ENCODE data around the gene PDE6B.
"Not testable (repeated sequence)": the region's sequence is repeated elsewhere in the genome, so short reads cannot be mapped to it uniquely, and the experiment has no call there.

Gene PDE6B

DNA sequence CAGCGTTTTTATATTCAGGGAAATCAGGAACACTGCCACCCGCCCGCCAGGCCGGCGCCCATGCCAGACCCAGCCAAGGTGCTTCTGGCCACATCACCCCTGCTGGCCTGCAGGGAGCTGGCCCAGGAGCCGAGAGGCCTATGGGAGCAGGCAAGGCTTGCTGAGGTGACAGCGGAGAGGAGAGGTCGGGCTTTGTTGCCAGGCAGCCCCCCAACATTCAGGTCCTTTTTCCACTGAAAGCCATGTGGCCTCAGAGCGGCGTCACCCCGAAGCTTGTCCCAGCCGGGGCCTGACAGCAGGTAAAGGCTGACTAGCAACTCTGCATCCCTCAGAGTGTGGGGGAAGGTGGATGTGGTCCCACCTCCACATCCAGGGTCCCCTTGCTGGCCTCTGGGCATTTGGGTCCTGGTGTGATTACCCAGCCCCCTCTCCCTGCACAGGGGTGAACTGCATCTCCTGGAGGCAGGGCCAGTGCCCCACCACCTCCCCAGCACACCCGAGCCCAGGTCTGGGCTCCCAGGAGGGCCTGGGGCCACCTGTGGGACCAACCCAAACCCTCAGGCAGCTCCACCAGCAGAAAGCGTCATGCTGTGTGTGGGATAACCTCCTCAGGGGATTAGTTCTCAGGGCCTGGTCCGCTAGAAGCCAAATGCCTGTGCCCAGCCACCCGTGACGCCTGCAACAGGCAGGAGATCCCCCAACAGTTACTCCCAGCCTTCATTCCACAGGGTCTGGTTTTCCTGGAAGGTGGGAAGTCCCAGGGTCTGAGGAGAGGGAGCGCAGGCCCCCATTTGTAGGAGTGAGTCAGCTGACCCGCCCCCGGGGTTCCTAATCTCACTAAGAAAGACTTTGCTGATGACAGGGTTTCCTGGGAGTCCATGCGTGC lies at the start of gene PDE6B:
PDE6B (plus strand) TSS at position 869 of the 886 bp plus-strand sequence. CDS start 54 bp downstream, outside the sequence.
- no peak for DNase-seq

DNA sequence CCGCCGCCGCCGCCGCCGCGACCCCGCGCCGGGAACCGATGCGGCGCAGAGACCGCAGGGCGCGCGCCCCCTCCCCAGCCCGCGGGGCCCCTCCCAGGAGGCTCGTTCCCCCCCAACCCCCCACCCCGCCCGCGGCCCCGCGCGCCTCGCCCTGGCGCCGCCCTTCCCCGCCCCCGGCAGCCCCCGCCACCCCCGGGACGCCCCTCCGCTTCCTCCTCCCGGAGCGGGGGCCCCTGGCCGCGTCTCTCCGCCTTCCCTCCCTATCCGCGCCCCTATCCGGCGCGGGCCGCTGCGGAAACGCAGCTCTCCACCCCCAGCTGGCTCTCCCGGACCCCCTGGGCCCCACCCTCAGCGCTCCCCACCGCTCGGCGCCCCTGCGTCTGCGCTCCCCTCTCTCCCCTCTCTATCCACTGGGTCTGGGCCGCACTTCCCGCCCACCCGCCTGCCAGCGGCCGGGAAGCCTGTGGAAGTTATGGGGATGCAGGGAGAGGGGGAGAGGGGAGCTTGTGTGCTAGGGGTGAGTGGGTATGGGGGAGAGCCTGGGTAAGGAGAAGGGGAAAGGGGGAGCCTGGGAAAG lies 49.0 kb upstream of the PDE6B start, which contains the start of gene TMEM271:
TMEM271 (minus strand) TSS at position 51 of the 577 bp plus-strand sequence. CDS start 233 bp downstream, outside the sequence.
- no peak for DNase-seq

DNA sequence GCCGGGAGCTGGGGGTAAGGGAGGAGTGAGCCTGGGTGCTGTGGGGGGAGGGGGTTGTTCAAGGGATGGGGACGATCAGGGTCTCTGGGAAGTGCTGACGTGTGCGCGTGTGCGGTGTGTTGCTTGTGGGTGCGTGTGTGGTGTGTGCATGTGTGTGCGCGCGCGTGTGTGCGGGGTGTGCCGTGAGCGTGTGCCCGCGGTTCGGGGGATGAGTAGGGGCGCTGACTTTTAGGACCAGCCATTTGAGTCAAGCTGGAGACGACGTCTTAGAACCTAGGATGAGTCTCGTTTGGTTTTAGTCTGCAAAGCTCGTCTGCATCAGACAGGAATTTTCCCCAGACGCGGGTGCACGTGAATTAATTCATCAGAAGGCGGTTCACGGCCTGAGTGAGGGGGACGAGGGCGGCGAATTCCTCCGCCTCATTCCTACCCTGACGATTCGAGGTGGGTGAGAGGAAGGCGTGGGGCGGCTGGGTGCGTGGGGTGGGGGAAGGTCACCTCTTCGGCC lies 48.3 kb upstream of the PDE6B start:
- no peak for DNase-seq

- no peak for DNase-seq
Observed at GRCh38 chr4:577499-578450, 47.6 kb upstream of the PDE6B start.

DNA sequence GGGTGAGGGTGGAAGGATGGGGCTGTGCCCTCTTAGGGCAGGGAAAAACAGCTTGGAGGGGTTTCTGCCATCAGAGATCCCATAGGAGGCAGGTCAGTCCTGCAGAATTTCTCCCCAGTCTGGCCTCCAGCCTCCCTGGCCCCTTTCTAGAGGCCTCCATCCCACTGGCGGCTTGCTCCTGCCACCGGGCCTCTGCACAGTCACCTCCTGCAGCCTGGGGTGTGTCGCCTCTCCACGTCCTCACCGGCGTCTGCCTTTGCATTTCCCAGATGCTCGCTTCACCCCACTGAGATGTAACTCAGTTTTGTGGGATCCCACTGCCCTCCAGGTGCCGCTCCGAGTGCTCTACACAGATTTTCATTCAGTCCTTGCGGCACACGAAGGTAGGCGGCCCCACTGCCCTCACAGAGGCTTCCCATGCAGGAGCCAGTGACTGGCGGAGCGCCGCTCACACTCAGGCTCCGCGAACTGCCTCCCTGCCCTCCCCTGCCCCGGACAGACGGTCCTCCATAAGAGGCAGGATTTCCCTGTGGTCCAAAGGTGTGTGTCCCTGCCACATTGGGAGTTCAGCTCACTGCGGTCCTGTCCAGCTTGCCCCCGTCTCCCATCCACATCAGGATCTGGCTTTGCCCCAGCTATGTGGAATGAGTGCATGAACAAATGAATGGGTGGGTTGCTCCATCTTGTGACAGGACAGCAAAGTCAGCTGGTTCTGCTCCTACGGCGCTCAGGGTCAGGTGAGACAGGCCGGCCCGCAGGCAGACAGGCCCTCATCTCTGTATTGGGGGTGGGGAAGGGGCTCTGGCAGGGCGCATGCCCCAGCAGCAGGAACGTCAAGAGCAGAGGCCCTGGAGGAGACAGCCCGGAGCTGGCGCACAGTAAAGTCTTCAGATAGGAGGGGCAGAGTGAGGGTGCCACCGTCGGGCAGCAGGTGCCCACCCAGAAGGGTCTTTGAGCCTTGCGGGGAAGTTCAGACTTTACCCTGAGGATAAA lies 46.6 kb upstream of the PDE6B start:
- DNase-seq: no peak

GRCh38 chr4:579543-580175 lies 45.7 kb upstream of the PDE6B start:
- no peak for DNase-seq

DNA sequence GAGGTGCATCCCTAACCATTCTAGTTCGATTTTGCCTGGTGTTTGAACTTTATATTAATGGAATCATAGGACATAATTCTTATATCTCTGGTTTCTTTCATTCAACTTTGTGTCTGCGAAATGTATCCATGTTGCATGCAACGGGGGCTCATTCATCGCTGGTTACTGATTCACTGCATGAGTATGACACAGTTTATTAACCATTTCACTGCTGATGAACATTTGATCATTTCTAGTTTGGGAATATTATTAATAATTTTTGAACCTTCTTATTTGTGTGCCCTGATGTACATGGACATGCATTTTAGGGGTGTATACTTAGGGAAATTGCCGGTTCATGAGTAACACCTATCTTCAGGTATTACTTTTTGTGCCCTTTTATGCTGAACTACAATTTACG lies 44.2 kb upstream of the PDE6B start:
- DNase-seq: no peak

- DNase-seq: no peak
Observed at GRCh38 chr4:581753-582361, 43.5 kb upstream of the PDE6B start.

GRCh38 chr4:583820-584219 lies 41.6 kb upstream of the PDE6B start:
- no peak for DNase-seq

DNA sequence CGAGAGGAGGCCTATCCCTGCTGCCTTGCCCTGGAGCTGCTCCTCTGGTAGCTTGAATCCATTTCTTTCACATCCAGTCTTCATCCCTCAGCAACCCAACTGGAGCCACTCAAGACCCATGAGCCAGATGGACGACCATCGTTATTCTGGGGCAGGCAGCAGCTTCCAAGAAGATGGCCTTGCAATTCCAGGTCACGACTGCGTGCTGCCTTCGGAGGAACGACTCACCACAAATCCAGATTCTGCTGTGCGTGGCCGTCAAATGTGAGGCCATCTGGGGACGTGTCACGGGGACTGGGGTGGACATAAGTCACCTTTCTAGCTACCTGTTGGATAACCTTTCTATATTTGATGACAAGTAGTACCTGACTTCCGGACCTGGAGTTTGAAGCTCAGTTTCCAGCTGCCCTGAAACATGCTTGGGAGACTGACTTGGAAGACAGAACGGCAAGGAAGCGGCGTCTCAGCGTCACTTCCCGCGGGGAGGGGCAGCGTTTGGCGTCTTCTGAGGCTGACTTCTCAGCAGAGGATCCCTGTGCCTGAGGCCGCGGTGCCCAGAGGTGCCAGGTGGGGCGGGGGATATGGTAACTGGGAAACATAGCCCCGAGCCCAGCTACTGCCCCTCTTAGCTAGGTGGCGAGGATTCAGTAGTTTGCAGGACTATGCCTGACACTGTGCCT lies 37.6 kb upstream of the PDE6B start:
- no peak for DNase-seq

- DNase-seq: no peak
Observed at GRCh38 chr4:588351-588849, 37.0 kb upstream of the PDE6B start.

GRCh38 chr4:589219-589963 lies 36.0 kb upstream of the PDE6B start:
- no peak for DNase-seq

DNA sequence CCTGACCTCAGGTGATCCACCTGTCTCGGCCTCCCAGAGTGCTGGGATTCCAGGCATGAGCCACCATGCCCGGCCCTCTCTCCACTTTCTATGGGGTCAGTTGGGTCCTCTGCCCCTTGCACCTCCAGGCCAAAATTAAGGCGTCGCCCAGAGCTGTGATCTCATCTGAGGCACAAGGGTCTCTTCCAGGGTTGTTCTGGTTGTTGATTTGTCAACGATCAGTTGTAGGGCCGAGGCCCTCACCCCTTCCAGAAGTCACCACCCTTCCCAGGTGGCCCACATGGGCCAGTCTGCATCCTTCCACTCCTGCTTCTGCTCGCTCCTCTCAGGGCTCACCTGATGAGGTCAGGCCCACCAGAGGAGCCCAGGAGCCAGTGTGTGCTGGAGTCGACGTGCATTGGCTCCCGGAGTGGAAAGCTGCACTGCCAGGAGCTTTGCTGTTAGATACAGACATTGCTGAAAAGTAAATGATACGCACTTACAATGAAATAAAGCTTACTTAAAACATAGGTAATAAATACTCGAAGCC lies 35.0 kb upstream of the PDE6B start:
- no peak for DNase-seq

DNA sequence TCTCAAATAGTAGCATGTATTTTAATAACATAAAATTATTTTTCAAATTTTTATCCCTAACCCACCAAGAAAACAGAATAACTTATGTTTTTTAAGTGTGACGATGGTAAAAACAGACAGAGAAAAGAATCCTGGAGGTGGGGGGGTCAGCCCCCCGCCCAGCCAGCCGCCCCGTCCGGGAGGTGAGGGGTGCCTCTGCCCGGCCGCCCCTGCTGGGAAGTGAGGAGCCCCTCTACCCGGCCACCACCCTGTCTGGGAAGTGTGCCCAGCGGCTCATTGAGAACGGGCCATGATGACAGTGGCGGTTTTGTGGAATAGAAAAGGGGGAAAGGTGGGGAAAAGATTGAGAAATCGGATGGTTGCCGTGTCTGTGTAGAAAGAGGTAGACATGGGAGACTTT lies 33.2 kb upstream of the PDE6B start:
- DNase-seq: not testable (repeated sequence)

- DNase-seq: no peak
Observed at GRCh38 chr4:592825-593520, 32.4 kb upstream of the PDE6B start.

- no peak for DNase-seq
Observed at GRCh38 chr4:598925-599324, 26.4 kb upstream of the PDE6B start.

DNA sequence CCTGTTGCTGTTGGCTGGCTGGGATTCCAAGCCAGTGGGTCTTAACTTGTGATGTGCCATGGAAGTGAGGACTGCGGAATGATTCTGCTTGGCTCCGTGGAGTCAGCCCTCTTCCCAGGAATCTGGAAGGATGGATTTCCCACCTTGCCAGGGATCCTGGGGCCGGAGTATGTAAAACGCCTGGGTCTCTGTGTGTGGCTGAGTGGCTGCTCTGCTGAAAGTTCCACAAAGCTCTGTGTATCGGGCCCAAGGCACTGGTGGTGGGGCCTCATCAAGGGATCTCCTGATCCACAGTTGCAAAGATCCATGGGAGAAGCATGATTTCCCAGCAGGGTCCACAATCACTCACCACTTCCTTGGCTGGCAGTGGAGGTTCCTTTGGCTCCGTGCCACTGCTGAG lies 25.2 kb upstream of the PDE6B start:
- no peak for DNase-seq

- no peak for DNase-seq
Observed at GRCh38 chr4:600850-601515, 24.4 kb upstream of the PDE6B start.
